ENCODE measurements around the gene MRPL20. TPM values are rescaled to one million over a fixed set of nuclear protein-coding genes. Genes with fewer than 3 reads are reported as not detected.
"Not testable (repeated sequence)": the region's sequence is repeated elsewhere in the genome, so short reads cannot be mapped to it uniquely, and the experiment has no call there.

MRPL20 gene
- total RNA-seq, 1 donor from 2014 or later = 154 TPM

DNA sequence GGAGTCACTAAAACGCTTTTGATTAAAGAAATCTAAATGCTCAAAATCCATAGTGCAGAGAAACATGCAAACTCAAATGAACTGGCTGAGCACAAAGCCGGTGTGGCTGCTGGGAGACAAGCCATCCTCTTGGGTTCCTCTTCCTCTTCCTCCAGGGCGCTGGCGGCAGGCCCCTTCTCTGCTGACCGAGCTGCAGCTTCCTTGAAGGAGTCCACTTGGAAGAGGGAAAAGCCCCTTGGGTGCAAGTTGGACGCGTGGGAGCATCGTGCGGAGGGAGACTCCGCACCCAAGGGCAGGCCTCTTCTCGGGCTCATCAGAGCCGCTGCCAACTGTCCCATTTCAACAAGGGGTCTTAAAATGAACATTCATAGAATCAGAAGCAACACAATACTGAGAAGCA, 15.9 kb downstream of the MRPL20 start:
- peaks cover 4% of the 10 kb centered on the region for H3K4me1 Mint-ChIP-seq (ENCODE audit: low read depth)

DNA sequence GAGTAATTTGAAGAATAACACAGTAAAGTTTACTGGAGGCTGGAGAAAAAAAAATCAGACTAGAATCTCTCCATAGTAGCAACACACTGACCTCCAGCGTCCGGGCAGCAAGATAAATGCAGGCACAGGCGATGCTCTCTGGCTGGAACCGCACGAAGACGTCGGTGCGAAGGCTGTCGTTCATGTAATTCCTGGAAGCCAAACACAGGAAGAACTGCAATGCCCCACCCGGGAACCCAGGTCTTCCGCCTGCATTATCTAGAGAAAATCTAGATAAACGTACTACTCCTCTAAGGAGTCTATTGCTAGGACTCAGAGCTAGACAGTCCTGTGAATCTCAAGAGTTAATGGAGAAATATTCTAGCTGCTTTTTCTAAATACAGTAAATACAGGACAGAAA, 16.4 kb downstream of the MRPL20 start:
- no peaks in the 10 kb centered on the region for H3K9me3 Mint-ChIP-seq
- no peaks in the 10 kb centered on the region for H3K27me3 Mint-ChIP-seq (ENCODE audit: low read depth)
- peaks cover 95% of the 10 kb centered on the region for H3K36me3 Mint-ChIP-seq (ENCODE audit: low read depth)
- H3K4me1 Mint-ChIP-seq (ENCODE audit: low read depth) = peaks cover 4% of the 10 kb centered on the region
- intact Hi-C loops (cut with micrococcal nuclease) = no loop called here
- DNase-seq (ENCODE audit: low spot score) = no peak
- no peak overlapping the region for H3K27ac Mint-ChIP-seq
- no peak overlapping the region for H3K4me3 Mint-ChIP-seq (ENCODE audit: low read depth)

More for the DNA sequence above, 15.9 kb downstream of the MRPL20 start:
- no peak overlapping the region for H3K27ac Mint-ChIP-seq
- H3K36me3 Mint-ChIP-seq (ENCODE audit: low read depth) = peaks cover 93% of the 10 kb centered on the region
- no peaks in the 10 kb centered on the region for H3K9me3 Mint-ChIP-seq
- intact Hi-C loops (cut with micrococcal nuclease) = no loop called here
- DNase-seq (ENCODE audit: low spot score) = no peak
- no peaks in the 10 kb centered on the region for H3K27me3 Mint-ChIP-seq (ENCODE audit: low read depth)
- no peak overlapping the region for H3K4me3 Mint-ChIP-seq (ENCODE audit: low read depth)

DNA sequence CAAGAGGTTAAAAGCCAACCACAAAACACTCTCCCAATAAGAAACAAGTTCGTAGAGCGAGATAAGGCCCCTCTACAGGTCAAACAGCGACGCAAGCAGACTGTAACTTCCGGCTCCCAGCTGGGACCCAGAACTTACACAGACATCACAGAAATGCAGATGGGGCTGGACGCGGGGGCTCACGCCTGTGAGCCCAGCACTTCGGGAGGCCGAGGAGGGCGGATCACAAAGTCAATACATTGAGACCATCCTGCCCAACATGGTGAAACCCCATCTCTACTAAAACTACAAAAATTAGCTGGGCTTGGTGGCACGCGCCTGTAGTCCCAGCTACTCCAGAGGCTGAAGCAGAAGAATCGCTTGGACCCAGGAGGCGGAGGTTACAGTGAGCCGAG, 19.0 kb downstream of the MRPL20 start:
- Mint-ChIP-seq H3K36me3 (ENCODE audit: low read depth) (peaks cover 72% of the 10 kb centered on the region), H3K27me3 (ENCODE audit: low read depth) (no peaks in the 10 kb centered on the region), H3K4me3 (ENCODE audit: low read depth) (no peak overlapping the region), H3K27ac (no peak overlapping the region), H3K4me1 (ENCODE audit: low read depth) (no peaks in the 10 kb centered on the region), H3K9me3 (no peaks in the 10 kb centered on the region)
- intact Hi-C loops (cut with micrococcal nuclease) = no loop called here
- DNase-seq (ENCODE audit: low spot score) = no peak

DNA sequence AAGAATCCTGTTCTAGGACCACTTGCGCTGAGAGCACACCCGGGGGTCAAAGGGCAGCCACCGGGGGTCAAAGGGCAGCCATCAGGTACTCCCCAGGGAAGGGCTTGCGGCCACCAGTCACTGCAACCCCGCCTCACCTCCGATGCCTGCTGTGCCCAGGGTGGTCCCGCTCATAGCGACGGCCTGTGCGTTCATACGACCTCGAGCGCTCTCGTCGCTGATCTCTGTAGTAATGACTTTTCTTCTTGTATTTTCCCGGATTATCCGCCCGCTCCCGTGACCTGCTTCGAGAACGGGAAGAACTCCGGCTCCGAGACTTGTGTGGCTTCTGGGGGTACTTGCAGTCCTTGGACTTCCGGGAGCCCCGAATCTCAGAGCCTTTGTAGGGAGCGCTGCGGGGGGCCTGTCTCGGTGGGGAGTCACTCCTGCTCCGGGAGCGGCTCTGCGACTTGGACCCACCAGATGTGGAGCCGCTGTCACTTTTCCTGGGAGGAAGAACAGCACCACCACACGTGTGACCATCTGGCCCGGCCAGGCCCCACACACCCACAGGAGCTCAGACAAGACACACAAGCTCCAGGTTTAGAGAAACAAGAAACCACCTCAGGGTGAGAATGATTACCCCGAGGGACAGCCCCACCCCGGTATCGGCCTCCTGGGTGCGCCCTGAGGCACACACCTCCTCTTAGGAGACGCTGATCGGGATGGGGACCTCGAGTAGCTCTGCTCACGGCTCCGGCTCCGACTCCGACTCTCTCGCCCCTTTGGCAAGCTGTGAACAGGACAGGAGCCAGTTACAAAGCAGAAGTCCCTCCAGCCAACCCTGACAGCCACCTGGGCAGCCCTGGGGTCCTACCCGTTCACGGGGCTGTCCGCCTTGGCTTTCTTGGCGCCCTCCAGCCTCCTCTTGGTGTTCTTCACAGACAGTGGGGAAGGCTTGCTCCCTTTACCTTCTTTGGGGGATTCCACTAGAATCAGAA, 19.7 kb downstream of the MRPL20 start:
- Mint-ChIP-seq H3K4me1 (ENCODE audit: low read depth) (no peaks in the 10 kb centered on the region), H3K27ac (no peak overlapping the region), H3K4me3 (ENCODE audit: low read depth) (no peak overlapping the region), H3K9me3 (no peaks in the 10 kb centered on the region), H3K36me3 (ENCODE audit: low read depth) (peaks cover 65% of the 10 kb centered on the region), H3K27me3 (ENCODE audit: low read depth) (no peaks in the 10 kb centered on the region)
- no peak for DNase-seq (ENCODE audit: low spot score)
- intact Hi-C loops (cut with micrococcal nuclease) = no loop called here

DNA sequence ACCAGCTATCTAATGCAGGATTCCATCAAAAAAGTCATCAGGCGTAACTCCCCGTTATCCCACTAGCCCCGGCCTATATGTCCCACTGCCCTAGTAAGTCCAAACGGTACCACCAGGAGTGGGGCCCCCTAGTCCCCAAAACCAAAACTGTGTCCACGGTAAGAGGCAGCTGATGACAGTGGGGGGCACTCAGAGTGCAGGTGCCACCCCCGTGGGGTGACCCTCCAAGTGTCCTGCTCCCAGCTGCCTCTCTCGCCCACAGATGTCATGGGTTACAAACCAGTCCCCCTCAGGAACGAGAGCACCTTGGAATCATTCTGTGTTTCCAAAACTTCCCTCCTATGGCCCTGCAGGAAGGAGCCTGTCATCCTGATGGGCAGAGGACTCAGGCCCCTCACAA, 21.2 kb downstream of the MRPL20 start:
- Mint-ChIP-seq H3K27me3 (ENCODE audit: low read depth) (no peaks in the 10 kb centered on the region), H3K4me3 (ENCODE audit: low read depth) (no peak overlapping the region), H3K36me3 (ENCODE audit: low read depth) (peaks cover 52% of the 10 kb centered on the region), H3K27ac (no peak overlapping the region), H3K4me1 (ENCODE audit: low read depth) (no peaks in the 10 kb centered on the region), H3K9me3 (no peaks in the 10 kb centered on the region)
- DNase-seq (ENCODE audit: low spot score) = no peak
- intact Hi-C loops (cut with micrococcal nuclease) = no loop called here

DNA sequence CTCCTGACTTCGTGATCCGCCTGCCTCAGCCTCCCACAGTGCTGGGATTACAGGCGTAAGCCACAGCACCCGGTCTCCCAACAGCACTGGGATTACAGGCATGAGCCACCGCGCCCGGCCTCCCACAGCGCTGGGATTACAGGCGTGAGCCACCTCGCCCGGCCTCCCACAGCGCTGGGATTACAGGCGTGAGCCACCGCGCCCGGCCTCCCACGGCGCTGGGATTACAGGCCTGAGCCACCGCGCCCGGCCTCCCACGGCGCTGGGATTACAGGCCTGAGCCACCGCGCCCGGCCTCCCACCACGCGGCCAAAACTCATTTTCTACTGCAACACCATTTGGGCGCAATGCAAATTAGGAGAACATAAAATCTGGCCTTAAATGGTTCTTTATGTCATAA, 21.8 kb downstream of the MRPL20 start:
- intact Hi-C loops (cut with micrococcal nuclease); H3K9me3 Mint-ChIP-seq; H3K27ac Mint-ChIP-seq; H3K4me1 Mint-ChIP-seq (ENCODE audit: low read depth); H3K27me3 Mint-ChIP-seq (ENCODE audit: low read depth); DNase-seq (ENCODE audit: low spot score); H3K4me3 Mint-ChIP-seq (ENCODE audit: low read depth): not testable (repeated sequence)
- peaks cover 46% of the 10 kb centered on the region for H3K36me3 Mint-ChIP-seq (ENCODE audit: low read depth)

DNA sequence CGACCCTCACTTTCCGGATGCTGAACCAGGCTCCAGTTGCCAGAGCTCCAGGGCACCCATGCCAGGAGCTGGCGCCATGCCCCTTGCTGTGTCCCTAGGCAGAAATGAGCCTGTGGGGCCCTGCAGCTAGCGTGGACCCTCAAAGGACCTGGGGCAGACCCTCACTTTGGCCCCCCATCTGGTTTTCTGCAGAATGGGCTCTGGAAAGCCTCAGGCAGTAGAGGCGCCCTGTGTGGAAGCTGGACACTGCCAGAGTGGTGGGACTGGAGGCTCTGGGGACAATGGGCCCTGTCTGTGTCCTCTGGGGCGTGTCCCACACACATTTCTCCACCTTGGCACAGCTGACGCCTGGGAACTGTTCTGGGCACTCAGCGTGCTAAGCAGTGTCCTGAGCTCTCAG, 25.8 kb downstream of the MRPL20 start:
- H3K4me1 Mint-ChIP-seq (ENCODE audit: low read depth) = peaks cover 7% of the 10 kb centered on the region
- no peaks in the 10 kb centered on the region for H3K9me3 Mint-ChIP-seq
- H3K36me3 Mint-ChIP-seq (ENCODE audit: low read depth) = peaks cover 7% of the 10 kb centered on the region
- no peak for DNase-seq (ENCODE audit: low spot score)
- H3K27me3 Mint-ChIP-seq (ENCODE audit: low read depth) = no peaks in the 10 kb centered on the region
- H3K4me3 Mint-ChIP-seq (ENCODE audit: low read depth) = no peak overlapping the region
- no peak overlapping the region for H3K27ac Mint-ChIP-seq
- intact Hi-C loops (cut with micrococcal nuclease) = no loop called here

DNA sequence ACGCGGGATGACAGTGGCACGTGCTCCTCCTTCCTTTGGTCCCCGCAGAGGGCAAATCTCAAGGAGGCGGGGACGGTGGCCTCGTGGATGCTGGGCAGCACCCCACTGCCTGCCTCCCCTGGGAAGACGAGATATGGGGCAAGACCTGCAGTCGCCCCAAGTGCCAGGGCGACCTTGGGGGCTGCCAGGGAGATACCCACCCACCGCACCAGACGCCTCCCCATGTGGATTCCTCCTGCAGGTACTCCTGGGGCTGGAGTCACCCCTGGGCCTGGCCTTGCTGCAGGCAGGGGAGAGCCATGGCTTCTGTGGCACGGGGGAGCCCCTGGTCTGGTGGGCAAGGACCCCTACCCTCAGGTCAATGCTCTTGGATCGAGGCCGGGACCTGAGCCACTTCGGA, 26.2 kb downstream of the MRPL20 start:
- DNase-seq (ENCODE audit: low spot score) = no peak
- Mint-ChIP-seq H3K4me1 (ENCODE audit: low read depth) (peaks cover 7% of the 10 kb centered on the region), H3K36me3 (ENCODE audit: low read depth) (peaks cover 3% of the 10 kb centered on the region), H3K4me3 (ENCODE audit: low read depth) (no peak overlapping the region), H3K27me3 (ENCODE audit: low read depth) (no peaks in the 10 kb centered on the region), H3K9me3 (no peaks in the 10 kb centered on the region), H3K27ac (no peak overlapping the region)
- intact Hi-C loops (cut with micrococcal nuclease) = no loop called here

DNA sequence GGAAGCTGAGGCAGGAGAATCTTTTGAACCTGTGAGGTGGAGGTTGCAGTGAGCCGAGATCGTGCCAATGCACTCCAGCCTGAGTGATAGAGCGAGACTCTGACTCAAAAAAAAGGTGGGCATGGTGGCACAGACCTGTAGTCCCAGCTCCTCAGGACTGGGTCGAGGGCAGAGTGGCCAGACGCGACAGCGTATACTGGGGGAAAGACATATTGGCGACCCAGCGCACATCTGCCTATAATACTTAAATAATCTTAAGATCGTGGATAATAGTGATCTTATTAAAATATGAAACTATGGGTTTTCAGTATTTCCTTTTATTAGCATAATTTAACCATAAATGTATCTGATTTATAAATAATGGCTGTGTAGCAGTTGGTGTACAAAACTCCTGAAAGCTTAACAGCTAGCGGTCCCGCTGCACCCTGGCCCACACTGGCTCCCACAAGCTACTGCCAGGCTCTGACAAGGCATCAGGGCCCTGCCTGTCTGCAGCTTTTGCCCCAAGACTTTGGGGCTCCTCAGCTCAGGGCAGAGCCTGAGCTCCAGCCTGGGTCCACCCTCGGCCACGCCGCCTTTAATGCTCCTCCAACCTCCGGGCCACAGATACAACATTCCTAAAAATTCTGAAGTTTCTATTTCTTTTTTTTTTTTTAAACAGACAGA, 29.4 kb downstream of the MRPL20 start:
- H3K9me3 Mint-ChIP-seq = no peaks in the 10 kb centered on the region
- intact Hi-C loops (cut with micrococcal nuclease) = loop anchor here (10.0 kb wide), 1 partner anchor 73 kb away; the partner anchor contains the start of genes ACAP3 and PUSL1
- peaks cover 12% of the 10 kb centered on the region for H3K36me3 Mint-ChIP-seq (ENCODE audit: low read depth)
- H3K4me1 Mint-ChIP-seq (ENCODE audit: low read depth) = peaks cover 14% of the 10 kb centered on the region
- no peaks in the 10 kb centered on the region for H3K27me3 Mint-ChIP-seq (ENCODE audit: low read depth)
- no peak overlapping the region for H3K4me3 Mint-ChIP-seq (ENCODE audit: low read depth)
- no peak for DNase-seq (ENCODE audit: low spot score)
- H3K27ac Mint-ChIP-seq = no peak overlapping the region

DNA sequence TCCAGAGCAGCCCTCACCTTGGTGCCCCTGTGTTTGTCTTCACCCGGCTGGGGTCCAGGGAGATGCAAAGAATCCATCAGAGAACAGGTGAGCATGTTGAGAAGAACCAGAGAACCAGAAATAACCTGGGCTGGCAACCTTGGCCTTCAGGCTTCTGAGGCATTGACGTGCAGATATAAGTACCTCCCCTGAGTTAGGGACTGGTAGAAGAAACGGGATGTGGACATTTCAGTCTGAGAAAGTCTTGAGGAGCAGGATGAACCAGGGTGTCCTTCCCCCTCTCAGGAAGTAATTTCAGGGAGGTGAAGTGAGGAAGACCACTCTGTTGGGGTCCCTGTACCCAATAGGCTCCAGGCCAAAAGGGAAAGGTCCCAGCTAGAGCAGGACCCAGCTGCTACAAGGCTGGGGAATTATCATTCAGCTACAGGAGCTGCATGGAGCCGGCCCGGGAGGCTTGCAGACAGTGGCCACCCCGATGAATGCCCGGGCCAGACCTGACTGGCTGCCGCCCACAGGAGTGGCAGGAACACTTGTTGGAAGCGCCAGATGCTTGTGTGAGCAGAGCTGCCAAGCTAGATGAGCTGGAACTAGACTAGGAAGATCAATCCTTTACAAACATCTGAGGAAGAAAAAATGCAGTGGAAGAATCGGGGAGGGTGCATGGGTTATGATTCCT, 30.4 kb downstream of the MRPL20 start:
- Mint-ChIP-seq H3K4me1 (ENCODE audit: low read depth) (peaks cover 16% of the 10 kb centered on the region), H3K27ac (peak overlapping the region; percentile 95), H3K9me3 (no peaks in the 10 kb centered on the region), H3K4me3 (ENCODE audit: low read depth) (peak overlapping the region; percentile 87), H3K27me3 (ENCODE audit: low read depth) (no peaks in the 10 kb centered on the region), H3K36me3 (ENCODE audit: low read depth) (peaks cover 15% of the 10 kb centered on the region)
- no peak for DNase-seq (ENCODE audit: low spot score)
- intact Hi-C loops (cut with micrococcal nuclease) = loop anchor here (10.0 kb wide), 1 partner anchor 72 kb away; the partner anchor contains the start of genes ACAP3 and PUSL1

DNA sequence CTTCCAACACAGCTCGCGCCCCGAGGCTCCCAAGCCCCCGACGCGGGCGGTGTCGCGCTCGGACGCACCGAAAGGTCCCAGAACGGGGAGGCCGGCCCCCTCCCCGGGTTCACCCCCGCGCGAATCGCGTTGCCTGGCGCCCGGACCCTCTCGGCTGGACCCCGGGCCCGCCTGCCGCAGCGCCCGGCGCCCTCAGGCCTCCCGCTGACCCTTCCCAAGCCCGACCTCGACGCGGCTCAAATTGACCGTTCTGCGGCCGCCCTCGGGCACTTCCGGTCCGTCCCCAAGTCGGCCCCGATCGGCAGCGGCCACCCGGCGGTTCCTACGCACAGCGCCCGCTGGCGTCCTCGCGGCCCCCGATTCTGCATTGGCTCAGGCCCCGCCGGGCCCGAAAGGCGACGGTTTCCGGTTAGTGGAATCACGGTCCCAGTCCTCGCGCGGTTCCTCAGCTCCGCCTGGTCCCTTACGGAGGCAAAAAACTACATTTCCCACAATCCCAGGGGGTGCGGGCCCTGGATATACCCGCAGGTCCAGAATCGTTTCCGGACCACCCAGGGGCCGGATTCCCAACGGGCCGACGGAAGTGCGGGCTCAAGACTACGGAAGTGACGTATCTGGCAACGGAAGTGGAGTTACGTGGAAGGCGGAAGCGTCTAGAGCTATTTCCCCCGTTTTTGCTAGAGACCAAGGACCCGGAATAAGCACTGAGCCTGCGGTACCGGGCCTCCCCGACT, 32.0 kb downstream of the MRPL20 start, which contains the start of gene AURKAIP1:
Gene AURKAIP1 (minus strand): TSS at position 279 of the 734 bp plus-strand sequence. CDS start 451 bp downstream, outside the sequence.
- peak within 1 kb of the TSS; percentile 95 for H3K27ac Mint-ChIP-seq
- peaks cover 15% of the 10 kb centered on the region for H3K36me3 Mint-ChIP-seq (ENCODE audit: low read depth)
- no peaks in the 10 kb centered on the region for H3K27me3 Mint-ChIP-seq (ENCODE audit: low read depth)
- H3K4me3 Mint-ChIP-seq (ENCODE audit: low read depth) = peak within 1 kb of the TSS; percentile 87
- peaks cover 16% of the 10 kb centered on the region for H3K4me1 Mint-ChIP-seq (ENCODE audit: low read depth)
- H3K9me3 Mint-ChIP-seq = no peaks in the 10 kb centered on the region
- intact Hi-C loops (cut with micrococcal nuclease) = loop anchor here (1.0 to 10.0 kb wide), 4 partner anchors 24 to 70 kb away; partner anchors contain the start of genes ACAP3, CCNL2, DVL1 and MRPL20
- DNase-seq (ENCODE audit: low spot score) = peak; percentile 97

DNA sequence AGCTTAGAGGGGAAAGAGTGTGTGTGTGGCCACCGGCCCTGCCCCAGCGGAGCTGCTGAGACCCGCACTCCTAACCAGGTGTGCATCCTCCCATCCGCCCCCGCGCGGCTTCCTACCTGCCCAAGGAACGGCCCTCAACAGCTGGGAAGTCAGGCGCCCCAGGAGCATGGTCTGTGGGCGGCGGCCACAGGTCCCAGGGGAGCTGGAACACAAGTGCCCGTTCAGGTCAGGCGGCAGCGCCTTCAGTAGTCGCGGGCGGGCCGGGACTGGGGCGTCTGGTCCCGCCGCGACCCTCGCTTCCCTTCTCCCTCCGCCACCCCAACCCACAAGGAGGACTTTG, 32.5 kb downstream of the MRPL20 start:
- intact Hi-C loops (cut with micrococcal nuclease) = loop anchor here (2.0 to 10.0 kb wide), 2 partner anchors 26 to 70 kb away; partner anchors contain the start of genes ACAP3, DVL1 and PUSL1
- Mint-ChIP-seq H3K27ac (peak overlapping the region; percentile 33), H3K9me3 (no peaks in the 10 kb centered on the region), H3K4me1 (ENCODE audit: low read depth) (peaks cover 16% of the 10 kb centered on the region), H3K4me3 (ENCODE audit: low read depth) (peak overlapping the region; percentile 87), H3K27me3 (ENCODE audit: low read depth) (no peaks in the 10 kb centered on the region), H3K36me3 (ENCODE audit: low read depth) (peaks cover 15% of the 10 kb centered on the region)
- no peak for DNase-seq (ENCODE audit: low spot score)

All from activated T-helper 2 cell treated with anti-CD3 and anti-CD28 coated beads, Interferon-gamma antibody, Interleukin-2, Interleukin-4, amounts not matched to agents 10 μg/mL and 5 μg/mL and 100 μg/mL, durations not matched to agents 14 hours and 24 hours and 36 hours (primary cell).